Upper lobe of left lung (tissue), 6 donors: ENCODE measurements around the gene DUS1L. TPM values are rescaled to one million over a fixed set of nuclear protein-coding genes. Genes with fewer than 3 reads are reported as not detected.

Experiments
- ATAC-seq, 2 donors: fragments of 200-7000 bp; cut with Tn5 transposase; one replicate each; pipeline ENCODE4 v1.9.1; 2022; ENCODE audit warnings: mild to moderate bottlenecking in 2 of 2, moderate library complexity in 2 of 2; ENCODE audit not compliant: low FRiP score in 2 of 2
- DNase-seq, 2 donors: peaks; one replicate each; pipeline ENCODE4 v3.0.0-alpha.2; 2019 to 2020
- H3K27ac ChIP-seq, 4 donors: fragments of 200-600 bp; sonication (generic); one replicate each; pipeline ENCODE4 v1.5.1; 2016 to 2019
- H3K27me3 ChIP-seq, 4 donors: fragments of 200-600 bp; sonication (generic); one replicate each; pipeline ENCODE4 v1.5.1; 2017 to 2019
- H3K36me3 ChIP-seq, 4 donors: fragments of 200-600 bp; sonication (generic); one replicate each; pipeline ENCODE4 v1.5.1; 2016 to 2019
- H3K4me1 ChIP-seq, 4 donors: fragments of 200-600 bp; sonication (generic); one replicate each; pipeline ENCODE4 v1.5.1; 2018 to 2019
- H3K4me3 ChIP-seq, 4 donors: fragments of 200-600 bp; sonication (generic); one replicate each; pipeline ENCODE4 v1.5.1; 2017 to 2019; ENCODE audit warnings: mild to moderate bottlenecking in 2 of 4, moderate library complexity in 1 of 4
- H3K9me3 ChIP-seq, 4 donors: fragments of 200-600 bp; sonication (generic); one replicate each; pipeline ENCODE4 v1.5.1; 2018 to 2019
- CTCF ChIP-seq, 6 experiments: fragments of 450-650 bp in 4 of 6; fragments of 200-600 bp in 2 of 6; sonication (generic) in 2 of 6; IDR thresholded peaks; one replicate each; pipeline ENCODE4 v1.5.1; 2016 to 2019; ENCODE audit warnings: antibody characterized with exemption in 6 of 6
- EP300 ChIP-seq, 4 donors: sonication (generic); formaldehyde crosslinking; IDR thresholded peaks; one replicate each; pipeline ENCODE4 v1.5.1; 2017; ENCODE audit warnings: antibody characterized with exemption in 4 of 4, control low read depth in 2 of 4
- POLR2A ChIP-seq, 4 donors: fragments of 450-650 bp; IDR thresholded peaks; one replicate each; pipeline ENCODE4 v1.5.1; 2016 to 2017; ENCODE audit warnings: antibody characterized with exemption in 4 of 4, mild to moderate bottlenecking in 2 of 4
- POLR2AphosphoS5 ChIP-seq, 2 donors: sonication (generic); formaldehyde crosslinking; IDR thresholded peaks; one replicate each; pipeline ENCODE4 v1.5.1; 2017; ENCODE audit warnings: antibody characterized with exemption in 2 of 2
- WGBS, 2 donors: methylation state at CpG; one replicate each; pipeline ENCODE4 v1.1.5; 2017 to 2018; 5-methylcytosine and 5-hydroxymethylcytosine counted together
- total RNA-seq, 6 donors: library from RNA; depleted of rRNA in 4 of 6; stranded (reverse); fragments of >200 nt in 4 of 6; gene quantifications; one replicate each; pipeline versions ENCODE4 v1.1.0 to v1.2.1, GENCODE V29; 2016 to 2021
- donor health status: DM: no; HTN: no; CAD: no; lungs with moderate emphysema.
- donor health status: DM: no; HTN: yes; CAD: no; lungs with severe emphysema.

Gene DUS1L
- total RNA-seq, 6 donors from 2014 or later = 53.5 to 183 (median 106) TPM

DNA sequence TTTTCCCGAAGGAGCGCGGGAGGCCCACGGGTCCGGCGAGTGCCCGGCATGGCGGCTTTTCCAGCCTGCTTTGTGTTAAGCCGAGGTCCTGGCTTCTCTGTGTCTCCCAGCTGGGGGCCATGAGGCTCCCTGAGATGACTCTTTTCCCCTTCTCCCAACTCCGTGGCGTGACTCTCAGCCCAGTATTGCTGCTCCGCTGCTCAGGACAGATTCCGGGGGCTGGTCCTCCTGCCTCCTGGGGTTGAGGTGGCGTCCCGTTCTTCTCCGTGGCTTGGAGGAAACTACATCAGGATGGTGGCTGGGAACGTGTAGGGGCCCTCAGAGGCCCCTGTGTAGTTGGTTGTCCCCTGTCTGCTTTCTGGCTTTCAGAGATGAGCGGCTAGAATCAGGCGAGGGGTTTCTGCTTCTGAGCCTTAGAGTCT, 13.0 kb downstream of the DUS1L start:
- no peaks in the 10 kb centered on the region for H3K9me3 ChIP-seq
- peaks cover 20 to 44% (median 26%) of the 10 kb centered on the region in 4 donors for H3K4me1 ChIP-seq
- H3K4me3 ChIP-seq = peak overlapping the region; percentile 33 to 99 (median 91)
- no peaks in the 10 kb centered on the region for H3K27me3 ChIP-seq
- peak overlapping the region in 2 of 4 donors; percentile 35 to 81 for H3K27ac ChIP-seq
- no peak for TF ChIP-seq POLR2A (IDR thresholded peaks at IDR 0.05)
- no peak for TF ChIP-seq EP300 (IDR thresholded peaks at IDR 0.05)
- TF ChIP-seq CTCF (IDR thresholded peaks at IDR 0.05) = no peak
- TF ChIP-seq POLR2AphosphoS5 (IDR thresholded peaks at IDR 0.05) = no peak
- no peak for ATAC-seq
- DNase-seq = no peak
- 36 to 66% methylated on average over 4 to 13 of the region's 19 CpGs for WGBS, 2 donors
- peaks cover 11 to 60% (median 50%) of the 10 kb centered on the region in 4 donors for H3K36me3 ChIP-seq

DNA sequence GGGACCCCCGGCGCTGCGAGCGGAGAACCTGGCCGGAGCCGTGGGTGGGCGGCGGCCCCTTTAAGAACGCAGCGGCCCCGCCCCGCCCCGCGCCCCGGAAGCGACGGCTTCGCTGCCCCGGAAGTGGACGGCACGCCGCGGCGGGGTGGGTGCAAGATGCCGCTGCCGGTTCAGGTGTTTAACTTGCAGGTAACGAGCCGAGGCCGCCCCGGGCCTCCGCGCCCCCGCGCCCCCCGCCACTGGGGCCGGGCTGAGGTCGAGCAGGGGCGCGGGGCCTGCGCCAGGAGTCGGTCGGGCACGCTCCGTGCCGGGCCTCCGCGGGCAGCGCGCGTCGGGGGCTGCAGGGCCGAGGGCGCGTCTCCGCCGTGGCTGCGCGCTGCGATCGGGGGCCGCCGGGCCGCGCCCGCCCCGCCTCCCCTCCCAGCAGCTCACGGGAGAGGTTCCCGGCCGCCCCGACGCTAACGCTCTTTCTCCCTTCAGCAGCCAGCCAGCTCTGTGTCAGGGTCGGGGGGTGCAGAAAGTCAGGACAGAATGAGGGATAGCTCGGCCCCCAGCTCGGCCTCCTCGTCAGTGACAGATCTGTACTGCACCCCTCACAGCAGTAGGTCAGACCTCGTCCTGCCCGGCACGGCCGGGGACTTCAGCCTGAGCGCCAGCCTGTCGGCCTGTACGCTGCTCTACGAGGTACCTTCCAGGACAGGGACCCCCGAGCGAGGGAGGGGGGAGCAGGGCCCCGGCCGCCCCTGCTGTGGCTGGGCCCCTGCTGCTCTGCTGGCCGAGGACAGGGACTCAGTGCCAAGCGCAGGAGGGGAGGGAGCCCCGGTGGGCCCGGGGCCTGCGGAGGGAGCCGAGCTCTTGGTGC, 13.6 kb downstream of the DUS1L start, which contains the start of the genes GPS1 and RFNG:
GPS1 (plus strand) TSS at position 123 of the 862 bp plus-strand sequence; CDS start at position 157, 34 bp downstream.
RFNG (minus strand) TSS at position 36 of the 862 bp plus-strand sequence. CDS start 45 bp downstream, outside the sequence.
- 1% methylated on average over 33 of the region's 94 CpGs; no CpG with 5 or more reads in 1 of the 2 donors for WGBS, 2 donors
- DNase-seq (peak; percentile 75 to 98), ATAC-seq (peak in 1 of 2 donors; percentile 73)
- Histone ChIP-seq H3K36me3 (peaks cover 11 to 60% (median 46%) of the 10 kb centered on the region in 4 donors), H3K4me3 (peak within 1 kb of the TSS; percentile 51 to 99 (median 91)), H3K9me3 (no peaks in the 10 kb centered on the region), H3K27ac (peak within 1 kb of the TSS; percentile 59 to 81 (median 67)), H3K27me3 (no peaks in the 10 kb centered on the region), H3K4me1 (peaks cover 20 to 44% (median 26%) of the 10 kb centered on the region in 4 donors)
- no peak for TF ChIP-seq EP300 (IDR thresholded peaks at IDR 0.05)
- TF ChIP-seq POLR2AphosphoS5 (IDR thresholded peaks at IDR 0.05) = peak; percentile 34 to 53
- peak in 2 of 4 donors; percentile 15 to 60 for TF ChIP-seq POLR2A (IDR thresholded peaks at IDR 0.05)
- TF ChIP-seq CTCF (IDR thresholded peaks at IDR 0.05) = no peak

- Histone ChIP-seq H3K27me3 (no peaks in the 10 kb centered on the region), H3K4me1 (peaks cover 20 to 44% (median 26%) of the 10 kb centered on the region in 4 donors), H3K27ac (peak overlapping the region; percentile 59 to 81 (median 67)), H3K36me3 (peaks cover 3 to 54% (median 37%) of the 10 kb centered on the region in 4 donors), H3K9me3 (no peaks in the 10 kb centered on the region), H3K4me3 (peak overlapping the region; percentile 51 to 99 (median 91))
- peak in 1 of 2 donors; percentile 84 for DNase-seq
- 4 to 38% methylated on average over 17 to 29 of the region's 79 CpGs for WGBS, 2 donors
- ATAC-seq = peak in 1 of 2 donors; percentile 23
- no peak for TF ChIP-seq CTCF (IDR thresholded peaks at IDR 0.05)
- TF ChIP-seq EP300 (IDR thresholded peaks at IDR 0.05) = no peak
- TF ChIP-seq POLR2A (IDR thresholded peaks at IDR 0.05) = no peak
- no peak for TF ChIP-seq POLR2AphosphoS5 (IDR thresholded peaks at IDR 0.05)
These were observed 14.6 kb downstream of the DUS1L start for GRCh38 chr17:82050761-82051641.

- DNase-seq = peak in 1 of 2 donors; percentile 80
- TF ChIP-seq POLR2AphosphoS5 (IDR thresholded peaks at IDR 0.05) (no peak), POLR2A (IDR thresholded peaks at IDR 0.05) (no peak), EP300 (IDR thresholded peaks at IDR 0.05) (no peak), CTCF (IDR thresholded peaks at IDR 0.05) (no peak)
- peak overlapping the region in 1 of 4 donors; percentile 70 for H3K27ac ChIP-seq
- H3K9me3 ChIP-seq = no peaks in the 10 kb centered on the region
- ATAC-seq = no peak
- peaks cover 20 to 44% (median 26%) of the 10 kb centered on the region in 4 donors for H3K4me1 ChIP-seq
- H3K36me3 ChIP-seq = peaks cover 3 to 46% (median 29%) of the 10 kb centered on the region in 4 donors
- WGBS, 2 donors = 88 to 100% methylated on average over 2 to 28 of the region's 28 CpGs
- no peaks in the 10 kb centered on the region for H3K27me3 ChIP-seq
- H3K4me3 ChIP-seq = peak overlapping the region in 3 of 4 donors; percentile 87 to 99 (median 95)
These were observed 15.3 kb downstream of the DUS1L start for GRCh38 chr17:82050152-82050760.
